ENCODE results near the gene DHX57. TPM values are rescaled to one million over a fixed set of nuclear protein-coding genes. Genes with fewer than 3 reads are reported as not detected.

Gene DHX57
- total and polyA plus RNA-seq, 2 experiments from 2014 or later = 13.3 to 32.9 TPM

DNA sequence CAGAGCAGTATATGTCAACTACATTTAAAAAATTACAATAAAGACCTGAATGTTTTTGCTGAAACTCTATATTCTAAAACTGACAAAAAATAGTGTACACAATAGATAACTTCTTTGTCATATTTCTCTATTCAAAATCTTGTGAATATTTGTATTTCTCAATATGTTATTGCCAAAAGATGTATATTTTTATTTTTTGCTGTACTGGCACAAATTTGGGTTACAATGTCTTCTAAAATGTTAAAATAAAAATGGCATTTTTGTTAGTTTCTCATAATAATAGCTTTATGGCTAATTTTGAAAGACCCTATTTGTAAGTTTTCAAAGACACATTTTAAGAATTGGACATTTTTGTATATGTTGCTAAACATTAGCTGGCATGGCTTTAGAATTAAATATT, 13.3 kb upstream of the DHX57 start:
- Mint-ChIP-seq H3K36me3 (ENCODE audit: low read depth) (no peaks in the 10 kb centered on the region), H3K4me3 (no peak overlapping the region), H3K9me3 (no peaks in the 10 kb centered on the region), H3K27ac (no peak overlapping the region), H3K4me1 (peaks cover 6% of the 10 kb centered on the region; the same call in 1 of the 3 replicates), H3K27me3 (ENCODE audit: insufficient read depth, low read depth, poor library complexity) (peaks cover 3% of the 10 kb centered on the region)
- TF ChIP-seq, protein P1, sequence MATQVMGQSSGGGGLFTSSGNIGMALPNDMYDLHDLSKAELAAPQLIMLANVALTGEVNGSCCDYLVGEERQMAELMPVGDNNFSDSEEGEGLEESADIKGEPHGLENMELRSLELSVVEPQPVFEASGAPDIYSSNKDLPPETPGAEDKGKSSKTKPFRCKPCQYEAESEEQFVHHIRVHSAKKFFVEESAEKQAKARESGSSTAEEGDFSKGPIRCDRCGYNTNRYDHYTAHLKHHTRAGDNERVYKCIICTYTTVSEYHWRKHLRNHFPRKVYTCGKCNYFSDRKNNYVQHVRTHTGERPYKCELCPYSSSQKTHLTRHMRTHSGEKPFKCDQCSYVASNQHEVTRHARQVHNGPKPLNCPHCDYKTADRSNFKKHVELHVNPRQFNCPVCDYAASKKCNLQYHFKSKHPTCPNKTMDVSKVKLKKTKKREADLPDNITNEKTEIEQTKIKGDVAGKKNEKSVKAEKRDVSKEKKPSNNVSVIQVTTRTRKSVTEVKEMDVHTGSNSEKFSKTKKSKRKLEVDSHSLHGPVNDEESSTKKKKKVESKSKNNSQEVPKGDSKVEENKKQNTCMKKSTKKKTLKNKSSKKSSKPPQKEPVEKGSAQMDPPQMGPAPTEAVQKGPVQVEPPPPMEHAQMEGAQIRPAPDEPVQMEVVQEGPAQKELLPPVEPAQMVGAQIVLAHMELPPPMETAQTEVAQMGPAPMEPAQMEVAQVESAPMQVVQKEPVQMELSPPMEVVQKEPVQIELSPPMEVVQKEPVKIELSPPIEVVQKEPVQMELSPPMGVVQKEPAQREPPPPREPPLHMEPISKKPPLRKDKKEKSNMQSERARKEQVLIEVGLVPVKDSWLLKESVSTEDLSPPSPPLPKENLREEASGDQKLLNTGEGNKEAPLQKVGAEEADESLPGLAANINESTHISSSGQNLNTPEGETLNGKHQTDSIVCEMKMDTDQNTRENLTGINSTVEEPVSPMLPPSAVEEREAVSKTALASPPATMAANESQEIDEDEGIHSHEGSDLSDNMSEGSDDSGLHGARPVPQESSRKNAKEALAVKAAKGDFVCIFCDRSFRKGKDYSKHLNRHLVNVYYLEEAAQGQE (IDR thresholded peaks at IDR 0.05; ENCODE audit: unreplicated experiment) = no peak
- TF ChIP-seq EZH2 (IDR thresholded peaks at IDR 0.05; ENCODE audit: low read depth, unreplicated experiment) = no peak
- TF ChIP-seq, protein P2, sequence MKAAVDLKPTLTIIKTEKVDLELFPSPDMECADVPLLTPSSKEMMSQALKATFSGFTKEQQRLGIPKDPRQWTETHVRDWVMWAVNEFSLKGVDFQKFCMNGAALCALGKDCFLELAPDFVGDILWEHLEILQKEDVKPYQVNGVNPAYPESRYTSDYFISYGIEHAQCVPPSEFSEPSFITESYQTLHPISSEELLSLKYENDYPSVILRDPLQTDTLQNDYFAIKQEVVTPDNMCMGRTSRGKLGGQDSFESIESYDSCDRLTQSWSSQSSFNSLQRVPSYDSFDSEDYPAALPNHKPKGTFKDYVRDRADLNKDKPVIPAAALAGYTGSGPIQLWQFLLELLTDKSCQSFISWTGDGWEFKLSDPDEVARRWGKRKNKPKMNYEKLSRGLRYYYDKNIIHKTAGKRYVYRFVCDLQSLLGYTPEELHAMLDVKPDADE (IDR thresholded peaks at IDR 0.05) = no peak
- no peak for TF ChIP-seq EZH2phosphoT487 (IDR thresholded peaks at IDR 0.05; ENCODE audit: unreplicated experiment)
- TF ChIP-seq POLR2AphosphoS5 (IDR thresholded peaks at IDR 0.05; ENCODE audit: low read depth) = no peak
- no peak for TF ChIP-seq CTCF (conservative IDR thresholded peaks at IDR 0.05; ENCODE audit: low read depth in 2 of 2)
- no peak for TF ChIP-seq ZNF114 (CRISPR knock-in tag; IDR thresholded peaks at IDR 0.05)
- no peak for TF ChIP-seq ZNF331 (CRISPR knock-in tag; IDR thresholded peaks at IDR 0.05; ENCODE audit: low read depth)
- no peak for TF ChIP-seq STAT1 (IDR thresholded peaks at IDR 0.05; ENCODE audit: unreplicated experiment)
- TF ChIP-seq ZNF462 (CRISPR knock-in tag; IDR thresholded peaks at IDR 0.05) = no peak
- no peak for TF ChIP-seq JUNB (IDR thresholded peaks at IDR 0.05; ENCODE audit: unreplicated experiment)
- TF ChIP-seq NANOG (IDR thresholded peaks at IDR 0.05; ENCODE audit: borderline replicate concordance) = no peak
- no peak for TF ChIP-seq CREB1 (CRISPR knock-in tag; IDR thresholded peaks at IDR 0.05; ENCODE audit: low read depth)
- Histone ChIP-seq H3K27ac (ENCODE audit: low read depth) (no peak overlapping the region), H3K79me2 (replicated peaks; ENCODE audit: insufficient read depth) (no peaks in the 10 kb centered on the region), H3F3A (replicated peaks; ENCODE audit: low read depth) (no peaks in the 10 kb centered on the region), H3K4me3 (no peak overlapping the region), H3K4me1 (ENCODE audit: insufficient read depth) (peaks cover 5% of the 10 kb centered on the region; the same call in 1 of the 2 replicates), H4K20me1 (replicated peaks; ENCODE audit: insufficient read depth) (no peaks in the 10 kb centered on the region), H3K9me2 (ENCODE audit: insufficient read depth) (no peaks in the 10 kb centered on the region), H3K36me3 (ENCODE audit: insufficient read depth) (no peaks in the 10 kb centered on the region), H2AFZ (no peak overlapping the region), H3K4me2 (no peak overlapping the region), H3K27me3 (ENCODE audit: insufficient read depth) (no peaks in the 10 kb centered on the region)
- DNase-seq (ENCODE audit: low spot score) (no peak), ATAC-seq (no peak)

Data from GM23338 (cell line).